ENCODE results near the gene GSS.

GRCh38 chr20:34989118-34989517 is 33.5 kb upstream of the GSS start:
- TF ChIP-seq, protein P1, sequence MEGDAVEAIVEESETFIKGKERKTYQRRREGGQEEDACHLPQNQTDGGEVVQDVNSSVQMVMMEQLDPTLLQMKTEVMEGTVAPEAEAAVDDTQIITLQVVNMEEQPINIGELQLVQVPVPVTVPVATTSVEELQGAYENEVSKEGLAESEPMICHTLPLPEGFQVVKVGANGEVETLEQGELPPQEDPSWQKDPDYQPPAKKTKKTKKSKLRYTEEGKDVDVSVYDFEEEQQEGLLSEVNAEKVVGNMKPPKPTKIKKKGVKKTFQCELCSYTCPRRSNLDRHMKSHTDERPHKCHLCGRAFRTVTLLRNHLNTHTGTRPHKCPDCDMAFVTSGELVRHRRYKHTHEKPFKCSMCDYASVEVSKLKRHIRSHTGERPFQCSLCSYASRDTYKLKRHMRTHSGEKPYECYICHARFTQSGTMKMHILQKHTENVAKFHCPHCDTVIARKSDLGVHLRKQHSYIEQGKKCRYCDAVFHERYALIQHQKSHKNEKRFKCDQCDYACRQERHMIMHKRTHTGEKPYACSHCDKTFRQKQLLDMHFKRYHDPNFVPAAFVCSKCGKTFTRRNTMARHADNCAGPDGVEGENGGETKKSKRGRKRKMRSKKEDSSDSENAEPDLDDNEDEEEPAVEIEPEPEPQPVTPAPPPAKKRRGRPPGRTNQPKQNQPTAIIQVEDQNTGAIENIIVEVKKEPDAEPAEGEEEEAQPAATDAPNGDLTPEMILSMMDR (IDR thresholded peaks at IDR 0.05) = no peak
- TF ChIP-seq POLR2A (IDR thresholded peaks at IDR 0.05) = no peak
